ENCODE results near the gene FHAD1. TPM values are rescaled to one million over a fixed set of nuclear protein-coding genes. Genes with fewer than 3 reads are reported as not detected.
"Not testable (repeated sequence)": the region's sequence is repeated elsewhere in the genome, so short reads cannot be mapped to it uniquely, and the experiment has no call there.

Gene FHAD1
- total RNA-seq, 4 donors from 2014 or later: not detected

GRCh38 chr1:15433471-15433870 is 186.4 kb downstream of the FHAD1 start:
- Histone ChIP-seq H3K4me1 (no peaks in the 10 kb centered on the region), H3K4me3 (no peak overlapping the region), H3K27ac (no peak overlapping the region), H3K36me3 (no peaks in the 10 kb centered on the region), H3K27me3 (no peaks in the 10 kb centered on the region), H3K9me3 (no peaks in the 10 kb centered on the region)
- DNase-seq (no peak), ATAC-seq (no peak)
- in situ Hi-C loops (cut with MboI; ENCODE audit: low sequenced_read_pairs in 4 of 4): loop anchor here (5.0 to 25.0 kb wide), 6 partner anchors 106 to 321 kb away; no protein-coding TSS in a partner anchor
- intact Hi-C loops (cut with DNase I; ENCODE audit: low total_unique reads): no loop called here
- no peak for TF ChIP-seq CTCF (IDR thresholded peaks at IDR 0.05 in 4 of 5, conservative IDR thresholded peaks at IDR 0.05 in 1 of 5)
- no peak for TF ChIP-seq POLR2A (IDR thresholded peaks at IDR 0.05)

- H3K27me3 ChIP-seq; H3K27ac ChIP-seq; H3K4me1 ChIP-seq; H3K4me3 ChIP-seq; ATAC-seq; H3K9me3 ChIP-seq; DNase-seq; H3K36me3 ChIP-seq; intact Hi-C loops (cut with DNase I; ENCODE audit: low total_unique reads): not testable (repeated sequence)
- in situ Hi-C loops (cut with MboI; ENCODE audit: low sequenced_read_pairs in 4 of 4): loop anchor here (5.0 to 25.0 kb wide), 6 partner anchors 107 to 322 kb away; no protein-coding TSS in a partner anchor
Observed at GRCh38 chr1:15434739-15435138, 187.7 kb downstream of the FHAD1 start.

- TF ChIP-seq CTCF (IDR thresholded peaks at IDR 0.05 in 4 of 5, conservative IDR thresholded peaks at IDR 0.05 in 1 of 5) (no peak), POLR2A (IDR thresholded peaks at IDR 0.05) (no peak)
- H3K36me3 ChIP-seq: no peaks in the 10 kb centered on the region
- in situ Hi-C loops (cut with MboI; ENCODE audit: low sequenced_read_pairs in 4 of 4) (loop anchor here in 3 of 4 donors (10.0 to 25.0 kb wide), 3 partner anchors 121 to 323 kb away; no protein-coding TSS in a partner anchor), intact Hi-C loops (cut with DNase I; ENCODE audit: low total_unique reads) (no loop called here)
- no peaks in the 10 kb centered on the region for H3K27me3 ChIP-seq
- no peaks in the 10 kb centered on the region for H3K9me3 ChIP-seq
- no peak overlapping the region for H3K4me3 ChIP-seq
- no peak for ATAC-seq
- no peak overlapping the region for H3K27ac ChIP-seq
- no peaks in the 10 kb centered on the region for H3K4me1 ChIP-seq
- no peak for DNase-seq
Observed at GRCh38 chr1:15435239-15436077, 188.4 kb downstream of the FHAD1 start.

GRCh38 chr1:15436881-15437442 is 189.9 kb downstream of the FHAD1 start:
- Histone ChIP-seq H3K27me3 (no peaks in the 10 kb centered on the region), H3K36me3 (no peaks in the 10 kb centered on the region), H3K9me3 (no peaks in the 10 kb centered on the region), H3K4me1 (no peaks in the 10 kb centered on the region), H3K4me3 (no peak overlapping the region), H3K27ac (no peak overlapping the region)
- intact Hi-C loops (cut with DNase I; ENCODE audit: low total_unique reads) (no loop called here), in situ Hi-C loops (cut with MboI; ENCODE audit: low sequenced_read_pairs in 4 of 4) (loop anchor here in 3 of 4 donors (10.0 to 25.0 kb wide), 3 partner anchors 122 to 325 kb away; no protein-coding TSS in a partner anchor)
- no peak for TF ChIP-seq POLR2A (IDR thresholded peaks at IDR 0.05)
- TF ChIP-seq CTCF (IDR thresholded peaks at IDR 0.05 in 4 of 5, conservative IDR thresholded peaks at IDR 0.05 in 1 of 5): no peak
- ATAC-seq: no peak
- no peak for DNase-seq

- H3K27ac ChIP-seq: no peak overlapping the region
- DNase-seq: no peak
- in situ Hi-C loops (cut with MboI; ENCODE audit: low sequenced_read_pairs in 4 of 4) (loop anchor here in 3 of 4 donors (10.0 to 25.0 kb wide), 3 partner anchors 125 to 327 kb away; no protein-coding TSS in a partner anchor), intact Hi-C loops (cut with DNase I; ENCODE audit: low total_unique reads) (no loop called here)
- no peaks in the 10 kb centered on the region for H3K36me3 ChIP-seq
- H3K4me3 ChIP-seq: no peak overlapping the region
- H3K9me3 ChIP-seq: no peaks in the 10 kb centered on the region
- ATAC-seq: no peak
- H3K4me1 ChIP-seq: no peaks in the 10 kb centered on the region
- no peak for TF ChIP-seq CTCF (IDR thresholded peaks at IDR 0.05 in 4 of 5, conservative IDR thresholded peaks at IDR 0.05 in 1 of 5)
- TF ChIP-seq POLR2A (IDR thresholded peaks at IDR 0.05): no peak
- no peaks in the 10 kb centered on the region for H3K27me3 ChIP-seq
Observed at GRCh38 chr1:15439325-15439724, 192.3 kb downstream of the FHAD1 start.
